HG02642 (cell line): ENCODE results near the gene GBA2.

Source experiments
- ATAC-seq: cut with Tn5 transposase; IDR thresholded peaks from one replicate; pipeline ENCODE4 v1.9.1; 2021; ENCODE audit warnings: mild to moderate bottlenecking; ENCODE audit not compliant: unreplicated experiment, poor library complexity

The GBA2 gene

DNA sequence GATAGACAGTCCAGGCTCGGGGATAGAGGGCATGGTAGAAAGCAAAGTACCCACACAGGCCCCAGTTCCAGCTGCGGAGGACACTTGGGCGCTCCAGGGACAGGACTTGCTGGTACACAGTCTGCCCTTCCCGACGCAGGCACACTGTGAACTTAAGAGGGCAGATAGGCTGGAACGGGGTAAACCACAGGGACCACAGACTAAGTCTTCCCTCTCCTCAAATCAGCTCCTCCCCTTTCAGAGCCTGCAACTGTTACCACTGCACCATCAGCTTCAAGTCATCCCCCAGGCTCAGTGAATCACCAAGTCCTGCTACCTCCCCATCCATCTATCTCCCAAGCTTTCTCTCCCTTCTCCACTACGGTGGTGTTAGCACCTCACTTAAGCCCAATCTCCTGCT is 7.3 kb downstream of the GBA2 start:
- ATAC-seq, result no peak

GRCh38 chr9:35740243-35740642 is 8.8 kb downstream of the GBA2 start:
- ATAC-seq, result no peak

DNA sequence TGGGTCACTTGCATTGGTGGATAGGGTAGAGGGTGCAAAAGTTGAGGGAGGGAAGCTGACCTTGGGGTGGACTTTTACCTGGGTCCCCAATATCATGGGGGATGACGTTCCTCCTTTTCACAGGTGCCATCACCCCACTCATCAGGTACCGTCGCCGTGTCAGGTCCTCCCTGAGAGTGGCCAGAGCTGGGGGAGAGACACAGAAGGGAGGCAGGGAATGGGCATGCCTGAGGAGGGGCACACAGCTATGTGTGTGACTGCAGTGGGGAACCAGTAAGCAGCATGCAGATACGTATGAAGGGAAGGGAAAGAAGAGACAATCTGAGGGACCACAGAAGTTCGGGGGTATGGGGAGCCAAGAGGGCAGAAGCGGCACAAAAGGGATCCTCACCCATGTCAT is 10.1 kb downstream of the GBA2 start:
- ATAC-seq, result no peak

DNA sequence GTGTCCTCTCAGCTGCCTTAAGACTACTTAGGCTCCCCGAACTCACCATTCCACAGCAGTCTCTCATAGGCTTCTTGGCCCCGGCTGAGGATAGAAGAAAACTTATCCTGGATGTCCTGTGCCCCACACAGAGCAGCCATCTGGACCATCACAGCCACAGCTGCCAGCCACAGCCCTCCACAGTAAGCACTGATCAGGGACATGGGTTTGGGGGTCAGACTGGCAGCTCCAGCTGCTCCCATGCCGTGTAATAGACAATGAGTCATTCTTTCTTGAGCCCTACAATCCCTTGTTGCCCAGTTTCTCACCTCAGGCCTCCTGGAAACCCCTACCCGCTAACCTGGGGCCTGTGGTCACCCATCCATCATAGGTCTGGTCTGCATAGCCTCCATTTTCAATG is 10.8 kb downstream of the GBA2 start:
- no peak for ATAC-seq

- no peak for ATAC-seq
Measured at GRCh38 chr9:35737143-35737542, 11.9 kb downstream of the GBA2 start.

DNA sequence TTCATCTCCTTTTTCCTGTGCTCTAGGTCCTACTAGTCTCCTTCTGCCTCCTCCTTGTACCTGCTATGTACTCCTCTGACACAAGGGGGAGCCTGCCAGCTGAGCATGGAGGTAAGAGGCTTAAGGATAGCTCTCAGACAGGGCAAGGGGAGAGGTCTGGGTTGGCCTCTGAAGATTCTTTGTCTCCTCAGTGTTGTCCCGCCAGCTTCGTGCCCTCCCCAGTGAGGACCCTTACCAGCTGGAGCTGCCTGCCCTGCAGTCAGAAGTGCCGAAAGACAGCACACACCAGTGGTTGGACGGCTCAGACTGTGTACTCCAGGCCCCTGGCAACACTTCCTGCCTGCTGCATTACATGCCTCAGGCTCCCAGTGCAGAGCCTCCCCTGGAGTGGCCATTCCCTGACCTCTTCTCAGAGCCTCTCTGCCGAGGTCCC is 12.8 kb downstream of the GBA2 start:
- ATAC-seq, result no peak

DNA sequence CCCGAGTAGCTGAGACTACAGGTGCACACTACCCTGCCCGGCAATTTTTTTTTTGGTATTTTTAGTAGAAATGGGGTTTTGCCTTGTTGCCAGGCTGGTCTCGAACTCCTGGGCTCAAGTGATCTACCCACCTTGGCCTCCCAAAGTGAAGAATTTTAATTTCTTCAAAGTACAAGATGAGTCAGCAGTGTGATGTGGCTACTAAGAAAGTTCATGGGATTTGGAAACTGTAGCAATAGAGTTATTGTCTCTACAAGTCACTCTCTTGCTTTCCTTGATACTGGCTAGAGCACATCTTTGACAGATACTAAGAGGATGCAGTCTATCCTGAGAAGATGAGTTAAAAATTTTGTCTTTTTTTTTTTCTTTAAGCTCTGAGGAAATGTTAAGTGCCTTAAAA is 14.9 kb downstream of the GBA2 start:
- ATAC-seq, result no peak

GRCh38 chr9:35732800-35733541 is 16.1 kb downstream of the GBA2 start:
- ATAC-seq, result peak; percentile 1

DNA sequence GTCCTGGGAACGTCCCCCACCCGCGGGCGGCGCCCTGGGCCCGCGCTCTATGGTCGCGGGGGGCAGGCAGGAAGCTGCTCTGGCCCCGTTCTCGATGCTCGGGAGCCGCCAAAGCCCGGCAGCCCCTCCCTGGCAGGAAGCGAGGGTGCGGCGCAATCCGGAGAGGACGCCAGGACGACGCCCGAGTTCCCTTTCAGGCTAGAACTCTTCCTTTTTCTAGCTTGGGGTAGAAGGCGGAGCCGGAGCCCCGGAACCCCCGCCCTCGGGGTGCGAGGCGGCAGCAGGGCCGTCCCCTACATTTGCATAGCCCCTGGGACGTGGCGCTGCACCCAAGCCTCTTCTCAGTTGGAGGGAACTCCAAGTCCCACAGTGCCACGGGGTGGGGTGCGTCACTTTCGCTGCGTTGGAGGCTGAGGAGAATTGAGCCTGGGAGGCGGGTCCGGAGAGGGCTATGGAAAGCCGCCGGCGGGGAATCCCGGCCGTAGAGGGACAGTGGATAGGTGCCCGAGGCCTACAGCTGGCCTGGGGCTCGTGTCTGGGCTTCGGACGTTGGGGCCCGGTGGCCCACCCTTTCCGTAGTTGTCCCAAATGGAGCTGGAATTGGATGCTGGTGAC is 16.7 kb downstream of the GBA2 start, which contains the start of the genes CREB3 and TLN1:
CREB3 (plus strand) TSS at position 482 of the 615 bp plus-strand sequence; CDS start at position 589, 107 bp downstream.
TLN1 (minus strand) TSS at position 11 of the 615 bp plus-strand sequence. CDS start 6,501 bp downstream, outside the sequence.
- ATAC-seq, result peak; percentile 82

DNA sequence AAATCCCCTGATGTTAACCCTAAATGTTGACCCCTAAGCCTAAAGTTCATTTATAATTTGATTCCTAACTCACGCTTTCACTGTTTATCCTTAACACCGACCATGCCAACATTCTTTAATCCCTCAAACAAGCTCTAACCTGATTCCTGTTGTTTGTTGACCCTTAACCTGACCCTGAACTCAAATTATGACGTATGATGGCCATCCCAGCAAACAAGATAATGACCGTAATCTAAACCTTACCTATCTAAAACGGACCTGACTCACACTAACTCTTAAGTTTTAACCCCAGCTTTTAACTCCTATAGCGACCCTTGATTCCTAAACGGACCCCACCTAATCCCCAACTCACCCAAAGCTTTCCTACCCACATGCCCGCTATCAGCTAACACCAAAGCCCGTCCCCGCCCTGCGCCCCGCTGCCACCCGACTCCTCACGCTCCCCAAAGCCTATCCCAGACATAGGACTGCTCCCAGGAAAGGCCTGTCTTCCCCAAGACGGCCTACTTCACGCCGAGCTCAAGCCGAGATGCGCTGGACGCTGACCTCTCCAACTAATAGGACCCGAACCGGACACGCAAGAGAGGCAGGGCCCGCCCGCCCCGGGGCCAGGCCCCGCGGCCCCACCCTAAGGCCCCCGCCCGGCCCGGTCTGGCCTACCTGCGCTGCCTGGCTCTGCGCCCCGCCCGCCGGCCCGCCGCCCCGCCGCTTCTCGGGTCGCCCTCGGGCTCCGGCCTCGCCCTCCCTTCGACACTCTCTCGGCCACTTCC is 17.4 kb downstream of the GBA2 start:
- peak; percentile 0 for ATAC-seq

GRCh38 chr9:35730486-35730854 is 18.6 kb downstream of the GBA2 start:
- no peak for ATAC-seq

- ATAC-seq, result no peak
Measured at GRCh38 chr9:35729700-35730485, 19.1 kb downstream of the GBA2 start.

DNA sequence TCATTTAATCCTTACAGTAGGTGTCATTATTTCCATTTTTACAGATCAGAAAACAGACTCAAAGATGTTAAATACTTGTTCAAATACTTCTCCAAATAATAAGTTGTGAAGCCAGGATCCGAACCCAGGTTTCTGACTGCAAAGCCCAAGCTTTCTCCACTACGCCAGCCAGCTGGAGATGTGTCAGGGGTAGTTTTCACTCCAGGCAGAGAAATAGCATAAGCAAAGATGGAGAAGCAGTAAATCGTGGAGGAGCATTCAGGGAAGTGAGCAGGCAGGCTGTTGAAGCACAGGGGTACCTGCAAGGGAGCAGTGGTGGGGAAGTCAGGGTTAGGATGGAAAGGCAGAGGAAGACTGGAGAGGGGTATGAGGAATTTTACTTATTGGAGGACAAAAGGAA is 19.9 kb downstream of the GBA2 start:
- no peak for ATAC-seq

- no peak for ATAC-seq
Measured at GRCh38 chr9:35728041-35728971, 20.7 kb downstream of the GBA2 start.

- no peak for ATAC-seq
Measured at GRCh38 chr9:35727676-35728040, 21.4 kb downstream of the GBA2 start.

DNA sequence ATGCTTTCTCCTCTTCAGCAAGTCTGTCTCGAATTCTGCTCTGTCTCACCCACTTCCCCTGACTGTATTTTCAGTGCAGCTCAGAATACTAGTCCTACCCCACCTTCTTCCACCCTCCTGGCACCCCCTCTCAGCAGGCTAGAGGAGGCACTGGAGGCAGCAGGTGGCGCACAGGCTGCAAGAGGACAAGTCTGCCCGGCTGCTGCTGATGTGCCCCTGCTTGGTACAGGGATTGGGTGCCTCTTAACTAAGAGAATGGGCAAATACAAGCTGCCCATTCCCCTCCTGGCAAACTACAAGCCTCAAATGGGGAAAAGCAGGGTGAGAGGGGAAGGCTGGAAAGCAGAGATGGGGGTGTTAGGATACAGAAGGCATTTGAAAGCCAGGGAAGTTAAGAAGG is 22.1 kb downstream of the GBA2 start:
- ATAC-seq, result no peak

DNA sequence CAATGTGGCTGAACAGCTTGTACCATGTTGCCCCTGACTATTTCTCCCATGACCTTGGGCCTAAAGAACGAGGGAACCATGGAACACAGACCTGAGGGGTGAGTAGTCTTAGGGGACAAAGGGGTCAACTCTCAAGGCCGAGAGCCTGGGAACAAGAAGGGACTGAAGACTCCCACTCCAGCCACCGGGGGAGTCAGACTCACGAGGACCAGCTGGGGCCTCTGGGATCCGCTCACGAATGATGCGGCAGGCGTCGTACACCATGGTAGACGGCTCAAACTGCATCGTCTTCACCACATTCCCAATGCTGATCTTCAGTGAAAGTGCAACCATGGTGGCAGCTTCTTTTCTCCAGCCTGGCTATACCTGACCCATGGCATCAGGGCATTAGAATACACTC is 23.7 kb downstream of the GBA2 start:
- no peak for ATAC-seq

DNA sequence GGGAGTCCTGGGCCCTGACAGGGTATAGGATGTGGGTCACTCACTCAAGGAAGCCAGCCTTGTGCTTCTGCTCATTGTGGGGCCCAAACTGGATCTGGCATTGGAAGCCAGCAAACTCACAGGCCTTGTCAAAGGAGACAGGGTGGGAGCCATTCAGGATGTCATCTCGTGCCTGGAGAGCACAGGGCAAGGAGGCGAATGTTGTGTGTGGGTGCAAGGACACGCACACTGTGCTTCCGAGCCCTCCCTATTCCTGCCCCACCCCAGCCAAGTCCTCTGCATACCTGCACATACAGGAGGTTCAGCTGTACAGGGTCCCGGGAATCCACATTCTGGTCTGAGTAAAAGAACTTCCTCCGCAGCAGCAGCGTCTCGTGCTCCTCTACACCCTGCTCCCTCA is 25.1 kb downstream of the GBA2 start:
- ATAC-seq, result no peak

DNA sequence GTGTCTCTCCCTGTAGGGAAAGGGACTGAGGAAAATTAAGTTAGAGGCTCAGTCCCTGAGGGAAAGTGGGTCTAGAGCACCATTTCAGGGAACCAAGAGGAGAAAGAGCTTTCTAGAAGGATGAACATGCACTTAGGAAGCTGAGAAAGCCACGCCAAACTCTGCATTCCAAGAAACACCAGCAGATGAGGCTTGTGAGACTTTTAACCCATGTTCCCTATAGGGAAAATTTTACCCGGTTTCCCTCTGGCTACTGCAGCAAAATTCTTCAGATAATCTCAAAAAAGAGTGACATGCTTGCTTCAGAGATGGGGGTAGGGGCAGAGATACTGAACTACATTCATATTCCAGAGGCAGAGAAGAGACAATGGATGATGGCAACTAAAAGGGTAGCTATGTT is 25.6 kb downstream of the GBA2 start:
- ATAC-seq, result no peak
